ENCODE measurements around the gene ARHGAP31. TPM values are rescaled to one million over a fixed set of nuclear protein-coding genes. Genes with fewer than 3 reads are reported as not detected.

ARHGAP31 gene
- total RNA-seq, 4 donors from 2014 or later: 2.7 to 9.3 (median 7.6) TPM

DNA sequence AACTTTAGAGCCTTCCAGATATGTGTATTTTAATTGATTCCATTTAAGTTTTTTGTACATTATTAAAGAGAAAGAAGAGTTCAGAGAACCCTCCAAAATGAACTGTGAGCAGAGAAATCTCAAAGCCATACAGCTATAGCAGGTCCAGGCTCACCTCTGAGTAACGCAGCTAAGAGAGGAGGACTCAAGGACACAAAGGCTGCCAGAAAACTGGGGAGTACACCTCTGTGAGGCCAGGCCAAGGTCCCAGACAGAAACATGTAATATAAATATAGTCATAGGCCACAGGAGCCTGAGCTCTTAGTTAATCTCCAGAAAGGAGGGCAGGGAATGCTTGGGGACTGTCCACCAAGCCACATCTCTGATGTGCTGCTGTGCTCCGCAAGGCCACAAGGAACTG is 102.7 kb downstream of the ARHGAP31 start:
- DNase-seq: no peak
- intact Hi-C loops (cut with DNase I): no loop called here
- Histone ChIP-seq H3K27me3 (no peaks in the 10 kb centered on the region), H3K4me1 (no peaks in the 10 kb centered on the region), H3K27ac (no peak overlapping the region), H3K36me3 (peaks cover 0 to 54% (median 8%) of the 10 kb centered on the region in 3 donors), H3K4me3 (no peak overlapping the region), H3K9me3 (no peaks in the 10 kb centered on the region)
- WGBS, 2 donors: 100% methylated on average over 2 of the region's 2 CpGs
- TF ChIP-seq POLR2A (IDR thresholded peaks at IDR 0.05): no peak
- TF ChIP-seq, protein P1, sequence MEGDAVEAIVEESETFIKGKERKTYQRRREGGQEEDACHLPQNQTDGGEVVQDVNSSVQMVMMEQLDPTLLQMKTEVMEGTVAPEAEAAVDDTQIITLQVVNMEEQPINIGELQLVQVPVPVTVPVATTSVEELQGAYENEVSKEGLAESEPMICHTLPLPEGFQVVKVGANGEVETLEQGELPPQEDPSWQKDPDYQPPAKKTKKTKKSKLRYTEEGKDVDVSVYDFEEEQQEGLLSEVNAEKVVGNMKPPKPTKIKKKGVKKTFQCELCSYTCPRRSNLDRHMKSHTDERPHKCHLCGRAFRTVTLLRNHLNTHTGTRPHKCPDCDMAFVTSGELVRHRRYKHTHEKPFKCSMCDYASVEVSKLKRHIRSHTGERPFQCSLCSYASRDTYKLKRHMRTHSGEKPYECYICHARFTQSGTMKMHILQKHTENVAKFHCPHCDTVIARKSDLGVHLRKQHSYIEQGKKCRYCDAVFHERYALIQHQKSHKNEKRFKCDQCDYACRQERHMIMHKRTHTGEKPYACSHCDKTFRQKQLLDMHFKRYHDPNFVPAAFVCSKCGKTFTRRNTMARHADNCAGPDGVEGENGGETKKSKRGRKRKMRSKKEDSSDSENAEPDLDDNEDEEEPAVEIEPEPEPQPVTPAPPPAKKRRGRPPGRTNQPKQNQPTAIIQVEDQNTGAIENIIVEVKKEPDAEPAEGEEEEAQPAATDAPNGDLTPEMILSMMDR (IDR thresholded peaks at IDR 0.05): no peak

DNA sequence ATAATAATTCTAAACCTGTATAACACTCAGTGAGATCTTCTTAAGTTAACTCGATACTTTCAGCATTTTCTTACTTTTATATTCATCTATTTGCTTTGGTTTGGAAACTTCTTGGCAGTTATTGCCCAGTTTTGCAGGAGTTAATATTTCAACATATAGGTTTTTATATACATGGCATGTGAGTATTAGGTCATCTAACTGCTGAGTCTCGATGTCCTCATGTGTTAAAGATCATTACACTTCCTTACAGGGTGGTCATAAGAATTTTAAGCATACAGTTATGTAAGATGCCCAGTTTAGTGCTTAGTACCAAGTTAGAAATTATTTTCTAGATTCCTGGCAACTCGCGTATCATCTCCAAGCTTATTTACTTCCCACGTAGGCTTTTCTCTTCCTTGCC is 106.3 kb downstream of the ARHGAP31 start:
- intact Hi-C loops (cut with DNase I): no loop called here
- no peak for DNase-seq
- H3K9me3 ChIP-seq: no peaks in the 10 kb centered on the region

DNA sequence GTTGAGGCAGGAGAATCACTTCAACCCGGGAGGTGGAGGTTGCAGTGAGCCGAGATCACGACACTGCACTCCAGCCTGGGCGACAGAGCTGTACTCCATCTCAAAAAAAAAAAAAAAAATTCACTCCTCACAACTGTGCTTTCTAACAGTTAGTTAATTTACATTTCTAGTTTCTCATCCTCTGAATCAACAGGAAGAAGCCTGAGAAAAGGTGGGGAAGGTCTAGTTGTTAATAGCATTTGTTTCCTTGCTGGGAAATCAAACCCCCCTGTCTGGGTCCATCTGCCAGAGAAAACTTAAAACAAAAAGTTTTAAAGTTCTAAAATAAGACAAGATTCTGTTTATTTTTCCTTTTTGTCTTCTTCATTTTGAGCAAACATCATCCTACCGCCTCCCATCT is 106.9 kb downstream of the ARHGAP31 start:
- WGBS, 2 donors: 90 to 91% methylated on average over 4 to 5 of the region's 5 CpGs
- intact Hi-C loops (cut with DNase I): no loop called here
- Histone ChIP-seq H3K27ac (no peak overlapping the region), H3K27me3 (no peaks in the 10 kb centered on the region), H3K9me3 (no peaks in the 10 kb centered on the region), H3K4me1 (no peaks in the 10 kb centered on the region), H3K4me3 (no peak overlapping the region), H3K36me3 (peaks cover 0 to 47% (median 10%) of the 10 kb centered on the region in 3 donors)
- no peak for DNase-seq
- TF ChIP-seq, protein P1 (IDR thresholded peaks at IDR 0.05): no peak
- no peak for TF ChIP-seq POLR2A (IDR thresholded peaks at IDR 0.05)

More for the DNA sequence above, 106.3 kb downstream of the ARHGAP31 start:
- Histone ChIP-seq H3K4me3 (no peak overlapping the region), H3K36me3 (peaks cover 0 to 47% (median 10%) of the 10 kb centered on the region in 3 donors), H3K27ac (no peak overlapping the region), H3K27me3 (no peaks in the 10 kb centered on the region), H3K4me1 (no peaks in the 10 kb centered on the region)
- TF ChIP-seq POLR2A (IDR thresholded peaks at IDR 0.05): no peak
- TF ChIP-seq, protein P1 (IDR thresholded peaks at IDR 0.05): no peak
- WGBS, 2 donors: 76 to 86% methylated on average over 5 of the region's 5 CpGs

DNA sequence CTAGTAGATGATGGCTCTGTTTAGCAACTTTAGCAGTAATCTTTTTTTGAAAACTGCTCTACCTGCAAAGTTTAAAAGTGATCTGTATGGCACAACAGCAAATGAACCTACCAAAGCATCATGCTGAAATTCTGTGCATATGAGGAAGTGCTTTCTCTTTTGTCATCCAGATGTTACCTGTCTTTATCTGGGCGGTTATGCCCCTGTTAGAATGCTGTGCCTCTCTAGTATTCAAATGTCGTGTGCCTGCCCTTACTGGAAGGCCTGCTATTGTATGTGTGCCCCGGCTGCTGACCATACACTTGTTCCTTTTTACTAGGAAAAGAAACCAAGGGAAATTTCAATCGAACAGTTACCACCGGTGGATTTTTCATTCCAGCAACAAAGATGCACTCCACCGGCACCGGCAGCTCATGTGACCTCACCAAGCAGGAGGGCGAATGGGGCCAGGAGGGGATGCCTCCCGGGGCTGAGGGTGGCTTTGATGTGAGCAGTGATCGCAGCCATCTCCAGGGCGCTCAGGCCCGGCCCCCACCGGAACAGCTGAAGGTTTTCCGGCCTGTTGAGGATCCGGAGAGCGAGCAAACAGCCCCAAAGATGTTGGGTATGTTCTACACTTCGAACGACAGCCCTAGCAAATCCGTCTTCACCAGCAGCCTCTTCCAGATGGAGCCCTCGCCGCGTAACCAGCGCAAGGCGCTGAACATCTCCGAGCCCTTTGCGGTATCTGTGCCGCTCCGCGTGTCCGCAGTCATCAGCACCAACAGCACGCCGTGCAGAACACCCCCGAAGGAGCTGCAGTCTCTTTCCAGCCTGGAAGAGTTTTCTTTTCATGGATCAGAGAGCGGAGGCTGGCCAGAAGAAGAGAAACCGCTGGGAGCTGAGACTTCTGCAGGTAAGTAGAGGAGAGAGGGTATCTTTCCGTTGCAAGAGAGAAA is 107.6 kb downstream of the ARHGAP31 start:
- H3K4me3 ChIP-seq: no peak overlapping the region

DNA sequence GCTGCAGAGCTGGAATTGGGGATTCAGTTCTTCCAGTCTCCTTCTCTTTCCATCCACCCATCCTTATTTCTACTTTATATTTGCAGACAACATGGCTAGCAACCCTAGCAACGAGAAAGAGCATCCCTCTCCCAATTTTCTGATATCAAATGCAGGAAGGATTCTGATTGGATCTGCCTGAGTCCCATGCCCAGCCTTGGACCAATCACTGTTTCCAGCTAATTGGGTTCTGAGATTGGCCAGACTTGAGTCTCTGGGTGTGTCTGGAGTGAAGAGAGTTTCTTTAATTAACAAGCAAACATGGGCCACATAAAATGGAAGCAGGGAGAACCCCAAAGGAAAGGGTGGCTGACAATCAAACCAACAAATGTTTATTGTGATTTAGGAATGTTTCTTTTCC is 108.6 kb downstream of the ARHGAP31 start:
- TF ChIP-seq, protein P1 (IDR thresholded peaks at IDR 0.05): no peak
- DNase-seq: no peak
- Histone ChIP-seq H3K4me3 (no peak overlapping the region), H3K27me3 (no peaks in the 10 kb centered on the region), H3K27ac (no peak overlapping the region), H3K9me3 (no peaks in the 10 kb centered on the region), H3K36me3 (peaks cover 0 to 40% (median 10%) of the 10 kb centered on the region in 3 donors), H3K4me1 (no peaks in the 10 kb centered on the region)
- WGBS, 2 donors: 67 to 69% methylated on average over 1 of the region's 1 CpG
- intact Hi-C loops (cut with DNase I): no loop called here

More for the DNA sequence above, 107.6 kb downstream of the ARHGAP31 start:
- peaks cover 0 to 47% (median 10%) of the 10 kb centered on the region in 3 donors for H3K36me3 ChIP-seq
- DNase-seq: no peak
- no peaks in the 10 kb centered on the region for H3K4me1 ChIP-seq
- TF ChIP-seq, protein P1 (IDR thresholded peaks at IDR 0.05): no peak
- TF ChIP-seq POLR2A (IDR thresholded peaks at IDR 0.05): no peak
- intact Hi-C loops (cut with DNase I): no loop called here
- no peaks in the 10 kb centered on the region for H3K9me3 ChIP-seq
- H3K27me3 ChIP-seq: no peaks in the 10 kb centered on the region
- H3K27ac ChIP-seq: no peak overlapping the region
- 80 to 83% methylated on average over 15 to 21 of the region's 36 CpGs for WGBS, 2 donors

All from esophagus squamous epithelium (tissue), 5 donors.